SH-SY5Y (cell line): ENCODE data around the gene SDK1.

ENCODE experiments used
- GATA2 ChIP-seq: IDR thresholded peaks from 2 replicates; pipeline ENCODE4 v1.6.1; 2011; ENCODE audit warnings: mild to moderate bottlenecking, low read depth, low read length
- GATA3 ChIP-seq: IDR thresholded peaks from 2 replicates; pipeline ENCODE4 v1.6.1; 2011; ENCODE audit warnings: low read depth, mild to moderate bottlenecking, low read length, moderate library complexity

DNA sequence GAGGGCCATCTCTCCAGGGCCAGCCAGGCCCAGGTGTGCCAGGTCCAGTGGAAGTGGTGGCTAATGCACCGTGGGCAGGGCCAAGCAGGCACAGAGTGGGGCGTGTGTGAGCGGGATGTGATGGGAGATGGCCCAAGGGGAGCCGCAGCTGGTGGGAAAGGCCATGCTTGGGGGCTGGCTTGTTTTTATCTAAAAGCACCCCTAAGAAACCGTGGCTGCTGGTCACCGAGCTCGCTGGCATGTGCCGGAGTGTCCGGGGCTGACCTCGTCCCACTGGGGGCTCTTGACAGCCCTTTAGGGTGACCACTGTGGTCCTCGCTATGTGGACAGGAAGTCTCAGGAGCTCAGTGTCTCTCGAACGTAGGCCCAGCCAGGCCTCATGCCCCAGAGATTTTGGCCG is 798.6 kb downstream of the SDK1 start:
- no peak for TF ChIP-seq GATA3
- no peak for TF ChIP-seq GATA2
